Neural progenitor cell (in vitro differentiated cells): ENCODE data around the gene CSAD. TPM values are rescaled to one million over a fixed set of nuclear protein-coding genes. Genes with fewer than 3 reads are reported as not detected.
"Not testable (repeated sequence)": the region's sequence is repeated elsewhere in the genome, so short reads cannot be mapped to it uniquely, and the experiment has no call there.

ENCODE experiments used
- DNase-seq: peaks from one replicate; pipeline ENCODE4 v3.0.0-alpha.2; 2016; ENCODE audit warnings: low spot score
- H2AFZ ChIP-seq: fragments of 200-600 bp; sonication (generic); replicated peaks from 2 replicates; pipeline ENCODE4 v1.6.1; 2016; ENCODE audit warnings: antibody characterized with exemption
- H3F3A ChIP-seq: fragments of 200-600 bp; sonication (generic); 2 replicates; pipeline ENCODE4 v1.6.1; 2016; ENCODE audit warnings: antibody characterized with exemption, low read depth
- H3K27ac ChIP-seq: fragments of 200-600 bp; sonication (generic); 2 replicates; pipeline ENCODE4 v1.5.1; 2016; ENCODE audit warnings: mild to moderate bottlenecking
- H3K27me3 ChIP-seq: fragments of 200-600 bp; sonication (generic); 2 replicates; pipeline ENCODE4 v1.6.1; 2016; ENCODE audit warnings: mild to moderate bottlenecking, moderate library complexity
- H3K36me3 ChIP-seq: fragments of 200-600 bp; sonication (generic); 2 replicates; pipeline ENCODE4 v1.5.1; 2016
- H3K4me1 ChIP-seq: fragments of 200-600 bp; sonication (generic); 2 replicates; pipeline ENCODE4 v1.6.1; 2016; ENCODE audit warnings: mixed run types
- H3K4me2 ChIP-seq: fragments of 200-600 bp; sonication (generic); 2 replicates; pipeline ENCODE4 v1.6.1; 2016
- H3K4me3 ChIP-seq: fragments of 200-600 bp; sonication (generic); 2 replicates; pipeline ENCODE4 v1.5.1; 2016
- H3K79me2 ChIP-seq: fragments of 200-600 bp; sonication (generic); 2 replicates; pipeline ENCODE4 v1.6.1; 2016; ENCODE audit warnings: low read depth
- H3K9ac ChIP-seq: fragments of 200-600 bp; sonication (generic); 2 replicates; pipeline ENCODE4 v1.6.1; 2016
- H3K9me3 ChIP-seq: fragments of 200-600 bp; sonication (generic); 2 replicates; pipeline ENCODE4 v1.5.1; 2016; ENCODE audit warnings: low read depth
- H4K20me1 ChIP-seq: fragments of 200-600 bp; sonication (generic); 2 replicates; pipeline ENCODE4 v1.6.1; 2016; ENCODE audit warnings: low read depth
- H3K27ac Mint-ChIP-seq: 3 replicates; pipeline ENCODE4 v1.8.0; 2021; ENCODE audit warnings: mixed read lengths
- H3K27me3 Mint-ChIP-seq: 2 replicates; pipeline ENCODE4 v1.8.0; 2022; ENCODE audit warnings: low read depth, mild to moderate bottlenecking, inconsistent platforms, moderate library complexity, mixed read lengths; ENCODE audit not compliant: insufficient read depth
- H3K36me3 Mint-ChIP-seq: 3 replicates; pipeline ENCODE4 v1.8.0; 2021; ENCODE audit warnings: mixed read lengths
- H3K4me1 Mint-ChIP-seq: 3 replicates; pipeline ENCODE4 v1.8.0; 2021; ENCODE audit warnings: mixed read lengths
- H3K4me3 Mint-ChIP-seq: 3 replicates; pipeline ENCODE4 v1.8.0; 2021; ENCODE audit warnings: mild to moderate bottlenecking, moderate library complexity, mixed read lengths
- H3K9me3 Mint-ChIP-seq: 3 replicates; pipeline ENCODE4 v1.8.0; 2020; ENCODE audit warnings: mixed read lengths
- CTCF ChIP-seq: fragments of 200-600 bp; sonication (generic); IDR thresholded peaks from 2 replicates; pipeline ENCODE4 v1.5.1; 2017; ENCODE audit warnings: antibody characterized with exemption, mild to moderate bottlenecking
- EZH2 ChIP-seq: fragments of 200-600 bp; sonication (generic); IDR thresholded peaks from 2 replicates; pipeline ENCODE4 v1.6.1; 2017; ENCODE audit warnings: antibody characterized with exemption, mild to moderate bottlenecking, moderate library complexity
- EZH2phosphoT487 ChIP-seq: fragments of 200-600 bp; sonication (generic); IDR thresholded peaks from 2 replicates; pipeline ENCODE4 v1.6.1; 2017; ENCODE audit warnings: antibody characterized with exemption
- total RNA-seq: library from RNA; depleted of rRNA; stranded (reverse); fragments of >200 nt; gene quantifications from 2 replicates; pipeline ENCODE4 v1.2.3, GENCODE V29; 2015; ENCODE audit warnings: low replicate concordance

CSAD gene
- total RNA-seq, 1 donor from 2014 or later, result 26.9 TPM

DNA sequence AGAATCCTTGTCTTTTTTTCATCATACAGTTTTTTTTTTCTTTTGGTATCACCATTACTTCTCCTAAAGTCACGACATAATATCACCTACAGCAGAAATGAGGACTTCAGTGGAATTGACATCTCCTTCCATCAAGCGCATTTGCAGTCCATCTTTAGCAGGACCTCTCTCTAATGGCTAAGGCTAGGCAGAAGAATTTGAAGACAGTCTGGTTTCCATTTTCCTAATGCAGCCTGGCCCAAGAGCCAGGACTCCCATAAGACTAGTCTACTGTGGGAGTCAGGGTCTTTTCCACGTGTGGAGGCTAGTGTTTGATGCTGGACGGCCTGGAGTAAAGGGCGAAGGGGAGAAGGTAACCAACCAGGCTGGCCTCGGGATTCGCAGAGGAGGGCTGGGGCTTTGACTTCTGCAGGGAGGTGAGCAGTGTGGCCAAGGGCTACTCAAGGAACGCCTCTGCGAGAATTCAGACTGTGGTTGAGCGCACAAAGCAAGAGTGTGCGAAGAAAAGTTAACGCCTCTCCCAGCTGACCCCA, 972 bp downstream of the CSAD start:
- peak overlapping the region; percentile 92 for H3K4me2 ChIP-seq
- H4K20me1 ChIP-seq, result peaks cover 24% of the 10 kb centered on the region
- peak overlapping the region; percentile 88 for H3K27ac ChIP-seq
- H3K27me3 ChIP-seq, result peaks cover 33% of the 10 kb centered on the region
- no peak for DNase-seq
- H3K9me3 ChIP-seq, result no peaks in the 10 kb centered on the region
- Mint-ChIP-seq H3K27me3 (peaks cover 3% of the 10 kb centered on the region), H3K4me3 (peak overlapping the region; percentile 97), H3K9me3 (no peaks in the 10 kb centered on the region), H3K4me1 (peaks cover 52% of the 10 kb centered on the region), H3K36me3 (peaks cover 20% of the 10 kb centered on the region), H3K27ac (peak overlapping the region; percentile 90)
- H3K4me1 ChIP-seq, result peaks cover 42% of the 10 kb centered on the region
- peak overlapping the region; percentile 78 for H3K4me3 ChIP-seq
- no peak for TF ChIP-seq EZH2
- TF ChIP-seq CTCF, result no peak
- TF ChIP-seq EZH2phosphoT487, result no peak
- H2AFZ ChIP-seq, result peak overlapping the region; percentile 74
- peaks cover 47% of the 10 kb centered on the region for H3F3A ChIP-seq
- peak overlapping the region; percentile 52 for H3K9ac ChIP-seq
- peaks cover 5% of the 10 kb centered on the region for H3K36me3 ChIP-seq
- H3K79me2 ChIP-seq, result peaks cover 34% of the 10 kb centered on the region

- not testable (repeated sequence) for H3K36me3 ChIP-seq, DNase-seq, H3K9me3 ChIP-seq, H3K9ac ChIP-seq, H3K27me3 Mint-ChIP-seq, H3K4me3 ChIP-seq, H3K9me3 Mint-ChIP-seq, H3K27ac ChIP-seq, H2AFZ ChIP-seq, H3K27ac Mint-ChIP-seq
- peaks cover 22% of the 10 kb centered on the region for H4K20me1 ChIP-seq
- H3K4me1 ChIP-seq, result peaks cover 43% of the 10 kb centered on the region
- H3K4me2 ChIP-seq, result peak overlapping the region; percentile 92
- peaks cover 42% of the 10 kb centered on the region for H3K27me3 ChIP-seq
- peaks cover 53% of the 10 kb centered on the region for H3F3A ChIP-seq
- peaks cover 31% of the 10 kb centered on the region for H3K79me2 ChIP-seq
- Mint-ChIP-seq H3K36me3 (peaks cover 13% of the 10 kb centered on the region), H3K4me1 (peaks cover 50% of the 10 kb centered on the region), H3K4me3 (peak overlapping the region; percentile 97)
These were observed 1.9 kb downstream of the CSAD start for GRCh38 chr12:53178803-53179202.

GRCh38 chr12:53177447-53177846, 3.3 kb downstream of the CSAD start:
- H3K4me3 Mint-ChIP-seq, H3K4me2 ChIP-seq, H3K27ac ChIP-seq, H3K27ac Mint-ChIP-seq, H2AFZ ChIP-seq, DNase-seq, H3K36me3 ChIP-seq, H3K9me3 Mint-ChIP-seq, H3K36me3 Mint-ChIP-seq, H4K20me1 ChIP-seq, H3K27me3 Mint-ChIP-seq, H3K9ac ChIP-seq, H3K9me3 ChIP-seq, H3K4me3 ChIP-seq: not testable (repeated sequence)
- Histone ChIP-seq H3K27me3 (peaks cover 56% of the 10 kb centered on the region), H3F3A (peaks cover 53% of the 10 kb centered on the region), H3K79me2 (peaks cover 17% of the 10 kb centered on the region), H3K4me1 (peaks cover 31% of the 10 kb centered on the region)
- peaks cover 39% of the 10 kb centered on the region for H3K4me1 Mint-ChIP-seq

DNA sequence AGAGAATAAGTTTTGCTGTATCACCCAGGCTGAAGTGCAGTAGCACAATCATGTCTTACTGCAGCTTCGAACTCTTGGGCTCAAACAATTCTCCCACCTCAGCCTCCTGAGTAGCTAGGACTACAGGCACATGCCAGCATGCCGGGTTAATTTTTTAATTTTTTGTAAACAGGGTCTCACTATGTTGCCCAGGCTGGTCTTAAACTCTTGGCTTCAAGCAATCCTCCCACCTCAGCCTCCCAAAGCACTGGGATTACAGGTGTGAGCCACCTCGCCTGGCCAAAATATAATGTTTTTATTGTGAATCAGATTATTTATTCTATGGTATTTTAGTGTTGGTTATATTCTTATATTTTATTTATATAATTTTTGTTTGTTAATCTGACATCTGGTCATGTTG, 4.0 kb downstream of the CSAD start:
- peaks cover 9% of the 10 kb centered on the region for H4K20me1 ChIP-seq
- H3K27me3 ChIP-seq, result peaks cover 57% of the 10 kb centered on the region
- no peaks in the 10 kb centered on the region for H3K9me3 Mint-ChIP-seq
- H3K4me3 ChIP-seq, result no peak overlapping the region
- H3K27ac Mint-ChIP-seq, result no peak overlapping the region
- H3K4me1 Mint-ChIP-seq, result peaks cover 32% of the 10 kb centered on the region
- peaks cover 24% of the 10 kb centered on the region for H3K4me1 ChIP-seq
- H3K9me3 ChIP-seq, result no peaks in the 10 kb centered on the region
- H3K9ac ChIP-seq, result no peak overlapping the region
- no peaks in the 10 kb centered on the region for H3K36me3 ChIP-seq
- peaks cover 1% of the 10 kb centered on the region for H3K36me3 Mint-ChIP-seq
- DNase-seq, result no peak
- H2AFZ ChIP-seq, result no peak overlapping the region
- H3K4me2 ChIP-seq, result no peak overlapping the region
- H3F3A ChIP-seq, result peaks cover 48% of the 10 kb centered on the region
- H3K4me3 Mint-ChIP-seq, result no peak overlapping the region
- H3K79me2 ChIP-seq, result peaks cover 10% of the 10 kb centered on the region
- peaks cover 10% of the 10 kb centered on the region for H3K27me3 Mint-ChIP-seq
- no peak overlapping the region for H3K27ac ChIP-seq
- TF ChIP-seq CTCF (no peak), EZH2phosphoT487 (no peak), EZH2 (no peak)
